NCI-H1092 treated with DMSO at 0.1 percent for 48 hours (cell line): ENCODE data around the gene EXOG.

Experiments
- DNase-seq: peaks from one replicate; lab custom pipeline; 2025; lab: John Stamatoyannopoulos, UW

The EXOG gene

GRCh38 chr3:38548154-38548931 is 52.2 kb downstream of the EXOG start:
- DNase-seq: no peak

- DNase-seq: no peak
These were observed 52.9 kb downstream of the EXOG start for GRCh38 chr3:38549082-38549481.

- no peak for DNase-seq
These were observed 53.3 kb downstream of the EXOG start for GRCh38 chr3:38549486-38549885.

- no peak for DNase-seq
These were observed 54.1 kb downstream of the EXOG start for GRCh38 chr3:38549957-38550840.

GRCh38 chr3:38551026-38551832 is 55.1 kb downstream of the EXOG start:
- DNase-seq: no peak

GRCh38 chr3:38552364-38552763 is 56.2 kb downstream of the EXOG start:
- DNase-seq: no peak

- DNase-seq: no peak
These were observed 56.9 kb downstream of the EXOG start for GRCh38 chr3:38553071-38553470.

GRCh38 chr3:38554127-38554827 is 58.1 kb downstream of the EXOG start:
- no peak for DNase-seq

GRCh38 chr3:38555149-38555840 is 59.2 kb downstream of the EXOG start:
- no peak for DNase-seq

- DNase-seq: no peak
These were observed 59.8 kb downstream of the EXOG start for GRCh38 chr3:38555926-38556325.

GRCh38 chr3:38556640-38557358 is 60.7 kb downstream of the EXOG start:
- DNase-seq: no peak

GRCh38 chr3:38558864-38559263 is 62.7 kb downstream of the EXOG start:
- DNase-seq: no peak

- DNase-seq: no peak
These were observed 64.1 kb downstream of the EXOG start for GRCh38 chr3:38560284-38560683.

- no peak for DNase-seq
These were observed 65.0 kb downstream of the EXOG start for GRCh38 chr3:38560996-38561717.

GRCh38 chr3:38561746-38562466 is 65.8 kb downstream of the EXOG start:
- DNase-seq: no peak

- no peak for DNase-seq
These were observed 66.4 kb downstream of the EXOG start for GRCh38 chr3:38562467-38562925.

- DNase-seq: no peak
These were observed 67.1 kb downstream of the EXOG start for GRCh38 chr3:38563070-38563885.

GRCh38 chr3:38563886-38564270 is 67.7 kb downstream of the EXOG start:
- no peak for DNase-seq
